Activated T-helper 2 cell treated with anti-CD3 and anti-CD28 coated beads, Interferon-gamma antibody, Interleukin-2, Interleukin-4, amounts not matched to agents 10 μg/mL and 5 μg/mL and 100 μg/mL, durations not matched to agents 14 hours and 24 hours and 36 hours (primary cell): ENCODE measurements around the gene RETREG1. TPM values are rescaled to one million over a fixed set of nuclear protein-coding genes. Genes with fewer than 3 reads are reported as not detected.

Experiments
- DNase-seq: peaks from one replicate; pipeline ENCODE4 v3.0.0; 2021; ENCODE audit warnings: low spot score
- H3K27ac Mint-ChIP-seq: one replicate; pipeline ENCODE4 v1.8.0; 2021; ENCODE audit warnings: mixed read lengths
- H3K27me3 Mint-ChIP-seq: one replicate; pipeline ENCODE4 v1.8.0; 2021; ENCODE audit warnings: low read depth, mixed read lengths
- H3K36me3 Mint-ChIP-seq: one replicate; pipeline ENCODE4 v1.8.0; 2021; ENCODE audit warnings: low read depth, mixed read lengths
- H3K4me1 Mint-ChIP-seq: one replicate; pipeline ENCODE4 v1.8.0; 2021; ENCODE audit warnings: low read depth, mixed read lengths
- H3K4me3 Mint-ChIP-seq: one replicate; pipeline ENCODE4 v1.8.0; 2021; ENCODE audit warnings: low read depth, mild to moderate bottlenecking, moderate library complexity, mixed read lengths
- H3K9me3 Mint-ChIP-seq: one replicate; pipeline ENCODE4 v1.8.0; 2021; ENCODE audit warnings: mixed read lengths
- intact Hi-C: fragments of 100-400 bp; cut with micrococcal nuclease; formaldehyde crosslinking; loops from one replicate; pipeline ENCODE4 v1.15.1; 2023
- total RNA-seq: library from RNA; stranded (reverse); gene quantifications from 2 replicates; pipeline ENCODE4 v1.2.3, GENCODE V29; 2022

Gene RETREG1
- total RNA-seq, 1 donor from 2014 or later: 28.0 TPM

DNA sequence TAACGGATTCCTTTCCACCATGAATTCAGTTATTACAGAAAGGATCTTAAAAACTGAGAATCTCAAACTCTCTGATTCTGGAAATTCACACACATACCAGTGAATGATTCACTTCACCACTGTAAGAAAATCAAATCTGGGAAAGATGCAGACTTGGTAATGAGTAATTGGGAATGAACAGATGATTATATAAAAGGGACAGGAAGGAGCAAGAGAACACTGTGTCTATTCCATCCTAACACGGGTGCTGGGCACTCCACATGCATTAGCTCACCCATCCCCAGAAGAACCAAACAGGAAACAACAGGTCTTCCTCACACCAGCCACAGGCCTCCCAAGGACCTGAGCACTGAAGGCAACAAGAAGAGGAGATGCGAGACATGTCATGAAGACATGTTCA, 76.4 kb downstream of the RETREG1 start:
- no peaks in the 10 kb centered on the region for H3K36me3 Mint-ChIP-seq
- no peak overlapping the region for H3K4me3 Mint-ChIP-seq
- intact Hi-C loops: no loop called here
- H3K9me3 Mint-ChIP-seq: no peaks in the 10 kb centered on the region
- no peak for DNase-seq
- no peak overlapping the region for H3K27ac Mint-ChIP-seq
- peaks cover 8% of the 10 kb centered on the region for H3K4me1 Mint-ChIP-seq
- no peaks in the 10 kb centered on the region for H3K27me3 Mint-ChIP-seq

DNA sequence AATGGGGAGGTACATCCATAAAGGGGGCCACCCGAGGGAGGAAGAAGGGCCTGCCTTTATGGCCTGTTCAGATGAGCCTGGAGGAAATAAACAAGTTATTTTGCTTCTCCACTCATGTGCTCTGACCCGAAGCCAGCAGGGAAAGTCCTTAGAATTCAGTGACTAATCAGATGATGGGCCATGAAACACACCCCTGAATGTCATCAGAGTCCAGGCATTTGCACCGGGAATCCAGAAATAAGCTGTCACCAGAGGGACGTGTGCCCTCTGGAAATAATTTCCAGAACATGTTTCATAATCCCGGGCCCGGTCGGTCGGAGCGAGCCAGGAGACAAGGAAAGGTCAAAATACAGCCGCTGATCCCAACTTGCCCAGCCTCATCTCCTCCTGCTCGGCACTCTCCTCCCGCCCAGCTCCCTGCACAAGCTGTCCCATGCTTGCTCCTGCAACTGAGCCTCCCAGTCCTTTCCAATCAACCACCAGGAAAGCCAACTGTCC, 77.6 kb downstream of the RETREG1 start:
- intact Hi-C loops: no loop called here
- Mint-ChIP-seq H3K4me1 (peaks cover 8% of the 10 kb centered on the region), H3K36me3 (no peaks in the 10 kb centered on the region), H3K4me3 (no peak overlapping the region), H3K9me3 (no peaks in the 10 kb centered on the region), H3K27ac (no peak overlapping the region), H3K27me3 (no peaks in the 10 kb centered on the region)
- no peak for DNase-seq

DNA sequence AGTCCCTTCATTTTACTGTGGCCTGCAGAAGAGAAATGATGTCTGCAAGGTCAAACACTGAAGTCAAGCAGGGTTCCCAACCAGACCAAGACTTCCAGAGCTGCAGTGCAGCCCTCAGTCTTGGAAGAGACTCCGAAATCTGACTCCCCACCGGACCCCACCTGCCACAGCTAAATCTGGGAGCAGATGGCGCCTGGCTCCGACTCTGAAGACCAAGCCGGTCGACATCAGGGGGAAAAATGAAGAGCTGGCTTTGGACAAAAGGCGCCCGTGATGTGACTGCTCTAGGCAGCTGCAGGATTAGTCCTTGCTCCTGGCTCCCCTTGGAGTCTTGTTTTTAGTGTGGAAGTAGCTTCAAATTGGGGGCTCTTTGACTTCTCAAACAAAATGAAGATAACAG, 78.8 kb downstream of the RETREG1 start:
- Mint-ChIP-seq H3K36me3 (no peaks in the 10 kb centered on the region), H3K4me3 (no peak overlapping the region), H3K27ac (no peak overlapping the region), H3K9me3 (no peaks in the 10 kb centered on the region), H3K4me1 (peaks cover 8% of the 10 kb centered on the region), H3K27me3 (no peaks in the 10 kb centered on the region)
- no peak for DNase-seq
- intact Hi-C loops: no loop called here

DNA sequence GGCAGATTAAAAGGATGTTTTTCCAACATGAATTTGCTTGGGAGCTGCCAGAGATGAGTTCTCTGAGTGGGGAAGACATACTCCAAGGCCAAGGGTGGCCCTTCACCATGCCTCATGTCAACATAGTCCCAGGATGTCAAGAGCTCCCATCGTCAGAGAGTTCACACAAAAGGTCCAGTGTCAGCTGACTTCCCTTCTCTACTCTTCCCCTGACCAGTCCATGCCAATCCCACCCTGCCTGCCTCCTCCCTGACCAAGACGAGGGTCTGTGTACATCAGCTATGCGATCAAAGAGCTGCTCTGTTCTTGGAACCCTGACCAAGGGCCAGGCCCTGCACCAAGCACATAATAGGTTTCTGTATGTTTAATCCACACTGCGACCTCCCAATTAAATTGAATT, 80.0 kb downstream of the RETREG1 start:
- H3K27me3 Mint-ChIP-seq: no peaks in the 10 kb centered on the region

DNA sequence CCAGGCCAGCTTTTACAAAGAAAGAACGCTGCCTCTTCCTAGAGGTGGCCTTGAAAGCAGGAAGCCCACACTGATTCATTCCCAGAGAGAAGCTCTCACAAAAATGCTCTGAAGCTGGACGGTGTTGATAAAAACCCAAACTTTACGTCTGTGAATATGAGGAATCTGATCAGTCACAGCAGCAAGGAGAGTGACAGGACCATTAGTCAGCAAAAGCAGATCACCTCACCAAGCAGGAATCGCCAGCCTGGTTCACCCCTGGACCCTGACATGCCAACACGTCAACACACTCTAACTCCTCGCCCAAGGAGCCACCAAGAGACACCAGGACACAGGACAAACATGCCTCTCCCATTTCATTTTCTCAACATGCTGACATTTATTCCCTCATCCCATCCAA, 80.6 kb downstream of the RETREG1 start:
- intact Hi-C loops: no loop called here
- H3K27me3 Mint-ChIP-seq: no peaks in the 10 kb centered on the region
- H3K27ac Mint-ChIP-seq: no peak overlapping the region
- no peaks in the 10 kb centered on the region for H3K36me3 Mint-ChIP-seq
- DNase-seq: no peak
- H3K4me1 Mint-ChIP-seq: peaks cover 4% of the 10 kb centered on the region
- H3K4me3 Mint-ChIP-seq: no peak overlapping the region
- no peaks in the 10 kb centered on the region for H3K9me3 Mint-ChIP-seq

More for the DNA sequence above, 80.0 kb downstream of the RETREG1 start:
- H3K4me3 Mint-ChIP-seq: no peak overlapping the region
- intact Hi-C loops: no loop called here
- no peak for DNase-seq
- no peaks in the 10 kb centered on the region for H3K36me3 Mint-ChIP-seq
- H3K27ac Mint-ChIP-seq: no peak overlapping the region
- H3K9me3 Mint-ChIP-seq: no peaks in the 10 kb centered on the region
- H3K4me1 Mint-ChIP-seq: peaks cover 4% of the 10 kb centered on the region

DNA sequence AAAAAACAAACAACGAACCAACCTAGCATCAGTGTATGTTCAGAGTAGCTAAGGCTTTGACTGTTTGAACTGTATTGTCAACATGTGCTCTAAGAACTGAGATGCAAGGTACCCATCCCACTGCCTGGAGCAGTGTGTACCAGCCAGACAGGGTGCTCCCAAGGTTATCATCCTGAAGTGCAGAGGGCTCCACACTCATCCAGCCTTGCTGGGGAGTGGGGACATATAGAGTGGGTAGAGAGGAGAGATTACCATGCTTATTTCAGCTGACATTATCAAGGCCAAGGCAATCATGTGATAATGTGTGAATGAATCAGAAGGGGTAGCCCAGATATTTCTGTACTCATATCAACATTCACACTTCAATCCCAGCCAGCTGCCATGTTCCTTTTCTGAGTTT, 82.5 kb downstream of the RETREG1 start:
- Mint-ChIP-seq H3K27me3 (no peaks in the 10 kb centered on the region), H3K9me3 (no peaks in the 10 kb centered on the region), H3K36me3 (no peaks in the 10 kb centered on the region), H3K4me1 (no peaks in the 10 kb centered on the region), H3K4me3 (no peak overlapping the region), H3K27ac (no peak overlapping the region)
- intact Hi-C loops: no loop called here
- no peak for DNase-seq

DNA sequence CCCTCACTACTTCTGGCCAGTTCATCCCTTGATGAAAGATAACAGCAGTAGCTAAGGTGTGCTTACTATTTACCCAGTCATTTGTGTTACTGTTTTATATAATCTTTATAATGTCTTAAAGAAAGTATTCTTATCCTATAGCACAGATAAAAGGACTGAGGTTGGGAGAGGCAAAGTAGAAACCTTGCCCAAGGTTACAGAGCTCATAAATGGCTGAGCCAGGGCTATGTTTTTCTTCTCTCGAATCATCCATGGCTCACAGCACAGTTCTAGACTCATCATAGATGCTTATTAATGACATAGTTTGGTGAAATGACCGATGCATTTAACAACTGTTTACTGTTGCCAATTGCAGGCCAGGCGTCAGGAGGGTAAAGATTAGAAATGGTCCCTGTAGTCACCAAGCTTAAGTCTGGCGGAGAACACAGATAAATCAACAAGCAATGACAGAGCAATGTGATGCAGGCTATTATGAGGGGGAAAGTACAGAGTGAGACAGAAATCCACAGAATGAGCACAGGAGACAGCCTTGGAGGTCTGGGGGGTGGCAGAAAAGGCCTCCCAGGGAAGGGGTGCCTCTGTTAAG, 85.6 kb downstream of the RETREG1 start:
- H3K27ac Mint-ChIP-seq: no peak overlapping the region
- DNase-seq: no peak
- intact Hi-C loops: no loop called here
- no peaks in the 10 kb centered on the region for H3K27me3 Mint-ChIP-seq
- H3K9me3 Mint-ChIP-seq: no peaks in the 10 kb centered on the region
- no peaks in the 10 kb centered on the region for H3K36me3 Mint-ChIP-seq
- no peaks in the 10 kb centered on the region for H3K4me1 Mint-ChIP-seq
- no peak overlapping the region for H3K4me3 Mint-ChIP-seq

DNA sequence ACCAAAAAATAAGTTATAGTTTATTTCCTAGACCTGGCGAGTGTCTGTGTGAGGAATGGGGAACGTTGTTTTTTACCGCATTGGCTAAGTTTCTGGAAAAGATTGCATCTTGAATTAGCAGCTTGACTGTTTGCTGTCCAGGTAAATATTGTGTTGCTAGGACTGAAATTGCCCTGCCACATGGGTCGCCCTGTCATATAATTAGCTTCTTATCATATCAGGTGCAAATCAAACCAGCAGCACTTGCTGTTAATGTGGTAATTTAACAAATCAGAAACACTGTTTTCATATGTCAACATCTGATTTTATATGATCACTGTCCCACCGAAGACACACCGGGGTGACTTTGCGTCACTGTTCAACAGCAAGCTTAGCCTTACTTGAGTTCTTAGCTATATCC, 87.5 kb downstream of the RETREG1 start:
- Mint-ChIP-seq H3K36me3 (no peaks in the 10 kb centered on the region), H3K4me1 (peaks cover under 1% of the 10 kb centered on the region), H3K4me3 (no peak overlapping the region), H3K27ac (no peak overlapping the region), H3K27me3 (no peaks in the 10 kb centered on the region), H3K9me3 (no peaks in the 10 kb centered on the region)
- intact Hi-C loops: no loop called here
- DNase-seq: no peak

DNA sequence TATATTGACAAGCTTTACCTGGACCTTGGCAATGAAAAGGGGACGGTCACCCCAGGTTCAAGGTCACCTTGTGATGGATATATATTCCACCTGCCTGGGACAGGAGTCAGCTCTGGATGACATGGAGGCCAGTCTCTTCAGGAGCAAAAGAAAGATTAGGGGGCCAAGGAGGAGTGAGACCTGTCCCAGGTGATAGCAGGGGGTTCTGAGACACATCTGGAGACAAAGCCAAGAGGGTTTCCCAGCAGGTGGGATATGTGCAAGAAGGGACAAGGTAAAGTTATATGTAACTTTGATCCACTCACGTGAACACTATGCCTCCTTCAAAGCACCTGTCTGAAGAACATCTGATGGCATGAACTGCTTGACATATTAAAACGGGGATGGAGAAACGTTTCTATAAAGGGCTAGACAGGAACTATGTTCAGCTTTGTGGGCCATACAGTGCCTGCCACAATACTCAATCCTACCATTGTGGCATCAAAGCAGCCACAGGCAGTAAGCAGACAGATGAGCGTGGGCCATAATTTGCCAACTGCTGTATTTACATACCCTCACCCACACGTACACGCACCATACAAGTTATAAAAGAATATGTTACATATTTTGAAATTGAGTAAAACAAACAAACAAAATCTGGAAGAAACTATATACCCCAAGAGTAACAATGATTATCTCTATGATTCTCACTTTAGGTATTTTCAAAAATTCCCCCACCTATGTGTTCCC, 88.3 kb downstream of the RETREG1 start:
- H3K4me1 Mint-ChIP-seq: peaks cover 5% of the 10 kb centered on the region
- intact Hi-C loops: no loop called here
- H3K9me3 Mint-ChIP-seq: no peaks in the 10 kb centered on the region

DNA sequence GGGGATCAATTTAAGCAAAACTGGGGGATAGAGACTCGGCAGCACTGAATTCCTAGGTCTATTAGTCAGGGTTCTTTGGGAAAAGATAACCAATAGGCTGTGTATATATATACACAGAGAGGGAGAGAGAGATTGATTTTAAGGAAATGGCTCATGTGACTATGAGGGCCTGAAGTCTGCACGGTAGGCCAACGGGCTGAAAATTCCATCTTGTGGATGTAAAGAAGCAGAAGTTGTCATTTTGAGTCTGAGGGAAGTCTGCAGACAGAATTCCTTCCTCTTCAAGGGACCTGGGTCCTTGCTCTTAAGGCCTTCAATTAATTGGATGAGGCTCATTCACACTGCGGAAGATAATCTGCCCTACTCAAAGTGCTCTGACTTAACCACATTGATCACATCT, 91.1 kb downstream of the RETREG1 start:
- no peaks in the 10 kb centered on the region for H3K36me3 Mint-ChIP-seq
- intact Hi-C loops: no loop called here
- no peak for DNase-seq
- H3K4me3 Mint-ChIP-seq: no peak overlapping the region
- peaks cover 11% of the 10 kb centered on the region for H3K4me1 Mint-ChIP-seq
- no peaks in the 10 kb centered on the region for H3K27me3 Mint-ChIP-seq
- H3K27ac Mint-ChIP-seq: no peak overlapping the region
- no peaks in the 10 kb centered on the region for H3K9me3 Mint-ChIP-seq

More for the DNA sequence above, 88.3 kb downstream of the RETREG1 start:
- H3K36me3 Mint-ChIP-seq: no peaks in the 10 kb centered on the region
- no peak overlapping the region for H3K4me3 Mint-ChIP-seq
- DNase-seq: no peak
- no peak overlapping the region for H3K27ac Mint-ChIP-seq
- H3K27me3 Mint-ChIP-seq: no peaks in the 10 kb centered on the region

DNA sequence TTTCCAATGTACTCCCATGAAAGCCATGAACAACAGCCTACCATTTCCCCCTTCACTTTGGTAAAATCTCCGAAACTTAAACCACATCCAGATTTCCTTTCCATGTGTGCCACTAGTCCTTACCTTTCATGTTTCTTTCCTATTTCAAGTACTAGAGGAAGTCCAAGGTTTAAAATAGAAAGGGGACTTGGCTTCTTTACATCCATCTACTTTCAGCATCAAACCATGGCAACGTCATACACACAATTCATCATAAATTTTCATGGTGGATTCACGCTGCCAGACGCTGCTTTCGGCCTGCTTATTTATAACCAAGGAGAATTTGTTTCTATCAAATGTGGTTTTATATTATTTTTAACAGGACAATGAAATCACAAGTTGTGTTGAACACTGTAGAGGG, 92.5 kb downstream of the RETREG1 start:
- no peak overlapping the region for H3K4me3 Mint-ChIP-seq
- no peaks in the 10 kb centered on the region for H3K36me3 Mint-ChIP-seq
- no peaks in the 10 kb centered on the region for H3K9me3 Mint-ChIP-seq
- no peak overlapping the region for H3K27ac Mint-ChIP-seq
- peaks cover 11% of the 10 kb centered on the region for H3K4me1 Mint-ChIP-seq
- no peaks in the 10 kb centered on the region for H3K27me3 Mint-ChIP-seq
- DNase-seq: no peak
- intact Hi-C loops: no loop called here

DNA sequence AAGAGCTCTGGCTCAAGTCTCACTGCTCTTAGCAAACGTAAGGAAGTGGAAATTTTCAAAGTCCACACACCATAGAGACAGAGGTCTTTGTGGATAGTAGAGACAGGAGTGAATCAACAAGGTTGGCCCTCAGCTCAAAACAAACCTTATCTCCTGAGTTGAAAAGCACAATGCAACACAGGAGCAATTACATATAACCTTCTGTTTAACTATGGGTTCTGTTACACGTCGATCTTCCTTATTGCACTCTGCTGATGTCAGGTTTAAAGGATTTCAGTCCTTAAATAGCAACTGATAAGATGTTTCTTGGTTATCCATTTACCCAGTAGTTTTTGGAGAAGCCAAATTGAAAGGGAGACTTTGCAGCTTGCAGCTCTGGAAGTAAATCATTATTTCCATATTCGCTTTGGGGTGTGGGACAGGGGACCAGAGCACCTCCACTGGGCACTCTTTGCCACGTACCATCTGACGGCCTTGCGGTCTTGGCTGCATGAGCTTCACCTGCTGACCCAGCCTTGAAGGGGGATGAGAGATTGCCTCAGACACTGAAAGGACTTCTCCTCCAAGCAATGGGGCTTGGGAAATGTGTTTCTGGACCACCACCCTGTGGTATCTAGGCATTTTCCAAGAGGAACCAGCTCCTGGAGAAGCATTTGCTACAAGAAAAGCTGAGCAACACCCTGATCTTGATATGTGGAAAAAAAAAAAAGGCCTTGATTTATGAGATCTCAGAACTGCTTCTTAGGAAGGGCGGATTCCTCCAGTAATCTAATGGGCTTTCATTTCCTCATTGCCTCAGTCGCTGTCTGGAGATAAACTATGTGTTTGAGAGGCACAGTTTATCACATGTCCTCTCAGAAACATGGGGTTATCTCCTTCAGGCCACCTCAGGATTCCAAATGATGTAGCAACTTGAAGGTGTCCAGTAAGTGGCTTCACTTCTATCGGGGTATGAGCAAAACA, 95.0 kb downstream of the RETREG1 start:
- no peak overlapping the region for H3K4me3 Mint-ChIP-seq
- H3K27me3 Mint-ChIP-seq: no peaks in the 10 kb centered on the region
- H3K27ac Mint-ChIP-seq: no peak overlapping the region
- peaks cover 11% of the 10 kb centered on the region for H3K4me1 Mint-ChIP-seq
- DNase-seq: no peak
- no peaks in the 10 kb centered on the region for H3K36me3 Mint-ChIP-seq
- no peaks in the 10 kb centered on the region for H3K9me3 Mint-ChIP-seq
- intact Hi-C loops: no loop called here

DNA sequence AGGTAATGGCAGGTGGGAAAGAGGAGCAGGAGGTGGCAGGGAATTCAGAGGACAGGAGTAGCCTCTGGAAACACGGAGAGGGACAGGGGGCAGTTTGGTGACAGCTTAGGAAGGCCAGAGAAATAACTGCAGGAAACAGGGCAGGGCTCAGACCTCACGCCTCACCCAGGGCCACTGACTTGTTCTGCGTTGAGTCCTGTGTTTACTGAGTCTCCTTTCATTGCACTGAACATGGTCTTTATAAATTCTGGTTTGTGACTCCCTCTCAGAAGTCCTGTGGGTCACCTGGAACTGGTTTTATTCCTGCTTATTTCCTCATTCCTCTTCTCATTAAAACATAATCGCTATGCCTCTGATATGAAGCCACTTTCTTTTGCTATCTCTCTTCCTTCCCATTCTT, 96.0 kb downstream of the RETREG1 start:
- H3K9me3 Mint-ChIP-seq: no peaks in the 10 kb centered on the region
- no peaks in the 10 kb centered on the region for H3K36me3 Mint-ChIP-seq
- no peaks in the 10 kb centered on the region for H3K27me3 Mint-ChIP-seq

More for the DNA sequence above, 96.0 kb downstream of the RETREG1 start:
- H3K4me3 Mint-ChIP-seq: no peak overlapping the region
- H3K27ac Mint-ChIP-seq: no peak overlapping the region
- intact Hi-C loops: no loop called here
- peaks cover 11% of the 10 kb centered on the region for H3K4me1 Mint-ChIP-seq
- DNase-seq: no peak
